HCEC 1CT (cell line): Measurements from ENCODE around the gene ADI1.

Source experiments
- DNase-seq: peaks from one replicate; pipeline ENCODE4 v3.0.0-alpha.2; 2017

The ADI1 gene

DNA sequence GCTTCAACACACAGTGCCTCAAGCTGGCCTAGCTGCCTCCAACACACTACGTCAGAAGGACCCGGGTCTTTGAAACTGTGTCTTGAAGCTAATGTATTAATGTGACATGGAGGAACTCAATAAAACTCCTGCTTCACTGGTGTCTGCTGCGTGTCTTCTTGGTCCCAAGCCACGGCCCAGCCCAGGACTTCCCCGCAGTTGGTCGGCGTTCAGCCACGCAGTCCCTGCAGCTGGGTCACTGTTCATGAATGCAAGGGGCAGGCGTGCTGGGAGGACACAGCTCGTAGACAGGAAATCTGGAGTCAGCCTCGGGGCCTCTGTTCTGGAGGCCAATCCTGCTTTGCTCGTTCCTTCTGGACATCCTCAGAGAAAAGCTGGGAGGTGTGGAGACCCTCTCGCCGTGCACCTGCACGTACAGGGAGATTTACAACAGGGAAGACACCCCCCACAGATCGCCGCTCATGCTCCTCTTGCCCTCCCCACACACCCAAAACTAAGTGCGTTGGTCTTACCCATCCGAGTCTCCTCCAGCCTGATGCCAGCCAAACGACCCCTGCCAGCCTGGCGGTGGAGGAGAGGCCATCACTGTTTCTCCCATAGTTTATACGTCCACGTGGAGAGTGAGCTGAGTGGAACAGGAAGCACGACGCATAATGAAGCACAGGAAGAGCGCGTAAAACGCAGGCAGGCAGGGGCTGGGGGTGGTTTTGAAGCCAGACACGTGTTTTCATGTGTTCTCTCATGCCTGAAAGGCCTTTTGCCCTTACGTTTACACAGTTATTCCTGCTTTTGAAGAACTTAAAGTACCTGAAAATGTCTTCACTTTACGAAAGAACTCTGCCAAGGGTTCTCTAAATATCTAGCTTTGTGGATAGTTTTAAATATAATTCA, 39.7 kb downstream of the ADI1 start:
- no peak for DNase-seq

DNA sequence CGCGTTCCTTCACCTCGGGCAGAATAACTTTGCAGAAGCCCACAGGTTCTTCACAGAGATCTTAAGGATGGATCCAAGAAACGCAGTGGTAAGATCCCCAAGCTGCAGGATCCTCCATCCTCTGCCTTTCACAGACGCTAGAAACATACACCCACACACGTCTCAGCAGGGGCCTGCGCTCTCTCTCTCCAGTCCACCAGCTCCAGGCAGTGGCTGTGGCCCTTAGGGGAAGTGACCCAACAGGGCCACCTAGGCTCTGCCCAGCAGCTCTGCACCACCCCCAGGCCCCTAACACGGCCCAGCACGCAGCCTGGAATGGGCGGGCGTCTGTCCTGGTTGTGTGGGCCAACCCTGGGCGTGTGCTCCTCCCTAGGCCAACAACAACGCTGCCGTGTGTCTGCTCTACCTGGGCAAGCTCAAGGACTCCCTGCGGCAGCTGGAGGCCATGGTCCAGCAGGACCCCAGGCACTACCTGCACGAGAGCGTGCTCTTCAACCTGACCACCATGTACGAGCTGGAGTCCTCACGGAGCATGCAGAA, 40.4 kb downstream of the ADI1 start:
- DNase-seq, result no peak

DNA sequence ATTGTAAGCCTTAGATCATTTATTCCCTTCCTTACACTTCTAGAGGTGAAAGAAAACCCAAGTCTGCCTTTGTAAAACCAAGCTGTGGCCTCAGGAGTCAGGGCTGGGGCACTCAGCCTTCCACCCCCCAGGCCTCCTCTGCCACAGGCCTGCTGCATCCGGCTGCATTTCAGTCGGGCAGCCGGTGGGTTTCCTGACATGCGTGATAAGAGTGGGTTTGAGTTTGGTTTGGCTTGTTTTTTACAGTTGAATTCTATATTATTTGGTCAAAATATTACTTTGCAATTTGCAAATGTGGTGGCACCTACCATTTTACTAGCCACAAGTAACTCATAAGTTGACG, 42.4 kb downstream of the ADI1 start:
- no peak for DNase-seq

DNA sequence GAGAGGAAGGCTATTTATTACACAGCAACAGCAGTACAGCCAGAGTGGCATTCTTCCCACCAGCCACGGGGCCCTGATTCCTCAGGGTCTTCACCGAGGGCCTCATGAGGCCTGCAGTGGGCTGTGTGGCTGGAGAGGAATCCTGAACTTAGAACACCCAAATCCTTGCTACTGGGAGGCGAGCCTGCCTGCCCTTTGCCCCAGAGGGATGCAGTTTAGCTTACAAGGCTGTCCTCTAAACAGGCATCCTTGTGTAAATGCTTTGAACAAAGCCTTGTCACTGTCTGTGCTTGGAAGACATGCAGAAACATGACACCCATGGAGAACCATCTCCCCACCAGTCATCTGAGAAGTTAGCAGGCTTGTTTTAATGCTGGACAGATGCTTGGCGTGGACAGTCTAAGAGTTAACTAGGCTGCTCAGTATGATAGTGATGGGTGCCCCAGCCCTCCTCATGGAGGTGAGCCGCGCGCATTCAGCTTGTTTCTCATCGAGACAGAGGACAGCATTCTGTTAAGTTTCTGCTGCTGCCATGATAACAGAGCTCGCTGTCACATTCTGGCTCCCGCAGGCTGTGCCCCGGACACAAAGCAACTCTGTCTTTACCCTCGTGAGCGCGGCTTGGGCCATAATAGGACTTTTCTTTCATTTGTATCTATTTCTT, 42.9 kb downstream of the ADI1 start:
- DNase-seq, result no peak

DNA sequence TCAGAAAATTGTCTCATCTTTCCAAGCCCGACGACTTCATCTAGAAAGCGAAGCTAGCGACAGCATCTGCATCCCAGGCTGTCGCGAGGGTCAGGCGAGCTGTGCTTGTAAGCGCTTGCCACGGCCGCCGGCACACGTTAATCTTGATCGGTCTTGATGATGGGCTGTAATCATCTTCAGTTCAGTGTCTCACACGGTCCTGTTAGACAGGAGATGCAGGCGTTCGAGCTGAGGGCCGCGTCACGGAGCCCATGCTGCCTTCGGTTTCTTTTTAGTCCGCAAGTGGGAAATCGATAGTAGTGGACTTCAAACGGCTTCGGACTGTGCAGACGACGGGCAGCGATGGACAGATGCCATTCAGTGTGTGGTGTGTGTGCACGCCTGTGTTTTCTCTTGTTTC, 43.6 kb downstream of the ADI1 start:
- no peak for DNase-seq

DNA sequence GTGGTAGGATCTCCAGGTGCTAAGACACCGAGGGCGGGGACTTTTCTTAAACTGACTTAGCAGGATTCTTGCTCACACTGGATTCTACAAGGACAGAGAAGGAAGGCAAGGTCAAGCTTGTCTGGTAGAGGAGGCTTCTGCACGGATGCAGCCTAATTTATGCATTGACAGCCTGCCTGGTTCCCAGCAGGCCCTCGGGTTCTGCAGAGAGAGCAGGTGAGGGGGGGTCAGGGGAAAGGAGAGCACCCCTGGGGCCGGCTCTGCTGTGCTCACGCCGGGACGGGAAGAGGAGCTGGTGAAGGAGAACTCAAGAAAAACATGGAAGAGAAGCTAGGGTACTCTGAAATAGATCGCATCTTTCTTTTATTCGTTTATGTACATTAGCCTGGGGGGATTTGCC, 46.4 kb downstream of the ADI1 start:
- no peak for DNase-seq

DNA sequence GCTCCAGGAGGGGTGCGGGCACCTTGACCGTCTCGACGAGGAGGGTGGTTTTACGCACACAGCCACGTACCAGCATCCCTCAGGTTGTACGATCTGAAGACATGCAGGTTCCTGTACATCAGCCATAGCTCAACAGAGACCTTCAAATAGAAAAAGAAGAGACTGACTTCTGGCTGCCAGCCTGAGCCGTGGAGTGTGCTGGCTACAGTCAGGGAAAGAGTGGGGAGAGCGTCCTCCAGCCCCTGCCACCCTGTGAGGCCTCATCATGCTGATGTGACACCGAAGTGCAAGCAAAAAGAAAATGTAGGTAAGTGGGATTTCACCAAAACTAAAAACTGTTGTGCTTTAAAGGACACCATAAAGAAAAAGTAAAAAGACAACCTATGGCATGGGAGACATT, 47.0 kb downstream of the ADI1 start:
- DNase-seq, result no peak

DNA sequence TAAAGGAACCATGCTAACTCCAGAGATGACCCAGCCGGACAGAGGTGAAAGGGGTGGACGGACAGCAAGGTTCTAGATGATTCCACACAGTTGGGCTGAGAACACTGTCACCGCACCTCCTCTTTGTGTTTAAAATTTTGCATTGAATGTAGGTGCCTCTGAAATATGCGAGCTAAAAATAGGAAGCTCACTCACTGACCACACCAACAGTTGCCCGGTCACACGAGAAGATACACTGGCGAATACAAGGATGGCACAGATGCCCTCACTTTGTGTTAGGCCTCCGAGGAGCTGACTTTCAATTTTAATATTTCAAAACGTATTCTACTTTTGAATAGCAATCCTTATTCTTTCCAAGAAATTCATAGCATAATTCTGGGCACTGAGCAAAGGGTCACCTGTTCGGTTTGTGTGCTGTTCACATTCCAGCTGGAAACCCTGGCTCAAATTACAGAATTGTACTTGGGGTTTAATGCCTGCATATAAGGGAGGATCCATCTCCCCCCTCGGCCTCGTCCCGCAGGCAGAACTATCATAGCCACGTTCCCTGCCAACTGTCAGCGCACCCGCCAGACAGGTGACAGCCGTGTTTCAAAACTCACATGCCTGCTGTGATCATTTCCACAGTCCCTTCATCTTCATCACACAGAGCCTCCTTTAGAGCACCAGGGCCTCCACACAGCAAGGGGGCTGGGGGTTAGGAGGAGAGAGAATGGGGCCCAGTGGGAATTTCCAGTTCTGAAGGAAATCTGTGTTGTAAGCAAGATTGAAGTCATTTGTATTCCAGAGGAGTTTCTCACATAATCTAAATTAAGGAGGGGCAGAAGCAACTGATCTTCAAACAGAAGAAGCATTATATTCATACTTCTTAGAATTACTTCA, 48.2 kb downstream of the ADI1 start:
- DNase-seq, result no peak

DNA sequence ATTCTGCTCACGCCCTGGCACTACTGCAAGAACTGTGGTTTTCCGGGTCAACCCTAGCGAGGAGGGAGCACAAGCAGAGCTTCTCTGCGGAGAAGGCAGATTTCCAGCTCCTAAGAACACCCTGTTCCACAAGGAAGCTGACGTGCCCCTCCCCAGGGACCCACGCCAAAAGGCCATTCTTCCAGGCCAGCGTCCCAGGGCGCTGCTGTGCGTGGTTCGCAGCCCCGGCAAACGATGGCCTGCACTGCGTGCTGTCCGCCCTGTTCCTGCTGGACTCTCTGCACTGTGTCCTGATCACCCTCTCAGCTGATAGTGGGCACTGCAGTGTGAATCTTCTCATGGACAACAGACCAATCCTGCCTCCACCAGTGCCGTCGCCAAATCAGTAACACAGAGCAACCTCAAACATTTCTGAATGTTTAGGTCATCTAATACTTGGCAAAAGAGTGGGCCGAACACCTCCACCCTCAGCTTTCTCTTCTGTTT, 49.1 kb downstream of the ADI1 start:
- DNase-seq, result peak; percentile 70

DNA sequence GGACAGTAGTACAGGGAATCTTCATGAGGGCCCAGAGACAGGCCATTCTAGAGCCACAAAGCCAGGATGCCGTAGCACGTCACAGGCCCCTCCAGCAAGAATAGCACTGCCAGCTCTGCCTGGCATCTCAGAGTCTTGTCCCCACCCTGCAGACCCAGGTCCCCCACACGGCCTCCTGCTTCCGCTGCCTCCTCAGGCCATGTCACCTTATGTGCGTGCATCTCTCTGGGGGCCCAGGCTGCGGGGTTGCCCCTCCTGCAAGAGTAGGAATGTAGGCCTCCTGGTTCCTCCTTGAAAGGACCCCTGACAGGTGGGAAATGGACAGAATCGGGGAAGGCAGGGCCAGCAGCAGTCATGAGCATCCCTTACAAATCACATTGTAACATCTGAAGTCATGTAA, 49.8 kb downstream of the ADI1 start:
- no peak for DNase-seq

DNA sequence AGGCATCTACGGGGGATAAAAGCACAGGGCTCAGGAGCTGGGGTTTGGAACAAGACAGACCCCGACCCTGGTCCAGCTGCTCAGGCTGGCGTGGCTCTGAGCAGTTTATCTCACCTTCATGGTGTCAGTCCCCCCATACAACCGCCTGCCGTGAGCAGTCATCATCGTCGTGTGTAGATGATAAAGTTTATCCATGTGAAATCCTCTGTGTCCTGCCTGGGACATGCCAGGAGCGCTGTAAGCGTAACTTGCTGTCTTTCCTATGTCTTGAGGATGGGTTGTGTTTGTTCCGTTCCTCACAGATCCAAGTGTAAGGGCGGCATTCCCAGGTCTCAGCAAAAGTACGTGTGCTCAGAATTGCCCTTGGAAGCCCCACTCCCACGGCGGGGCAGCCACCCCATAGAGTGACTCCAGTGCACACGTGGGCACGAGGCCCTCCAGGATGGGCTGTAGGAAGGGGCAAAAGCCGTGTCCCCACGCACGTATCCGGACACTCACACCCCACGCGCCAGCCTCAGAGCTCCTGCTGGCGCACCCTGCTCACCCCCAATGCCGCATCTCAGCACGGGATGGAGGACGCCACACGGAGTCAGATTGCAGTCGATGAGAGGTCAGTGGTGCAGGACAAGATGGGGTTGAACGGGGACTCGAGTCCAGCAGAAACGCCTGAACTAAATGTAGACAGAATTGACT, 50.9 kb downstream of the ADI1 start:
- no peak for DNase-seq

DNA sequence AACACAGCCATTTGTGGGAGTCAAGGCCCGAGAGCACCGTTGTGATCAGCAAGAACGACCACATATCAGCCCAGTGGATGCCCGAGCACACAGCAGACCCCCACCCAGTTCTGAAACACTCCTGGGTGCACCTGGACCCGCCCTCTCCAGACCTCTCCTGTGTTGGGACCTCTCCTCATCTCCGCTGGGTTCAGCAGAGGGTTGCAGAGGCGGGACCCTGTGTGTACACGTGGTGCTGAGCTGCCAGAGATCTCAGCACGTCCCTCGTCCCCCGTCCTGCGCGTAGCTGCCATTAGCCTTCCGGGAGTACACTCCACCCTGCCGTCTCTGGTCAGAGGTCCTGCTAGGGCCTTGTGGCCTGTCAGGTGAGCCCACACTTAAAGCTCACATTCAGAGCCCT, 51.7 kb downstream of the ADI1 start:
- no peak for DNase-seq

DNA sequence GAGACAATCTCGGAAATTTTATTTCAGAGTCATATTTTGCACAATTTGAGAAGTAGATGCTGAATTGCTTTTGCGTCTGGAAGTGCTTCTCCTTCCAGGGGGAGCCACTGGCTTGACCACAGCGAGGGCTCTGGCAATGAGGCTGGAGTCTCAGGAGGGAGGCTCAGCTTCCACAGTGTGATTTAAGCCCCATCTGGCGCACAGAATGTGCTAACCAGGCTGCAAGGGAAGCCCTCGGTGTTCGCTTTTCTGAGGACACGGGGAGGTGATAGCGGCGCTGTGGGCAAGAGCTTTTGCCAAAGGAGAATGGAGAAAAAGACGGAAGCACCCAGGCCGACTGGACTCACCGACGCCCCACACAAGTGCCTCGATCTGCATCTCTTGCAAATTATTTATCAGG, 52.4 kb downstream of the ADI1 start:
- DNase-seq, result no peak

DNA sequence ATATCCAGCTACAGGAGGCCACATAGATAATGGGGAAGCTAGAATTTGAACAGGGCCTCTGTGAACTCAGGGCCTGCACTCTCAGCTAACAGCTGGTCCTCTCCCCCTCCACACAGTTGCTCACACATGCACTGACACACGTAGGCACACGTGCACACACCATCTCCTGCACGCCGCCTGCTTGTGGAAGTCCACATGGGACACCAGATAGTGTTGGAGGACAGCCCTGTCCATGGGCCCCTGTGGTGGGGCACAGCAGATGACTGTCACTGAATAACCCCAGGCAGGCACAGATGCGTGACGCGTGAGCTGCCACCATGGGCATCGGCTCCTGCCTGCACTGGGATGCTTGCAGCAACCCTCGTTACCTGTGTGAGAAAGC, 52.9 kb downstream of the ADI1 start:
- DNase-seq, result no peak

DNA sequence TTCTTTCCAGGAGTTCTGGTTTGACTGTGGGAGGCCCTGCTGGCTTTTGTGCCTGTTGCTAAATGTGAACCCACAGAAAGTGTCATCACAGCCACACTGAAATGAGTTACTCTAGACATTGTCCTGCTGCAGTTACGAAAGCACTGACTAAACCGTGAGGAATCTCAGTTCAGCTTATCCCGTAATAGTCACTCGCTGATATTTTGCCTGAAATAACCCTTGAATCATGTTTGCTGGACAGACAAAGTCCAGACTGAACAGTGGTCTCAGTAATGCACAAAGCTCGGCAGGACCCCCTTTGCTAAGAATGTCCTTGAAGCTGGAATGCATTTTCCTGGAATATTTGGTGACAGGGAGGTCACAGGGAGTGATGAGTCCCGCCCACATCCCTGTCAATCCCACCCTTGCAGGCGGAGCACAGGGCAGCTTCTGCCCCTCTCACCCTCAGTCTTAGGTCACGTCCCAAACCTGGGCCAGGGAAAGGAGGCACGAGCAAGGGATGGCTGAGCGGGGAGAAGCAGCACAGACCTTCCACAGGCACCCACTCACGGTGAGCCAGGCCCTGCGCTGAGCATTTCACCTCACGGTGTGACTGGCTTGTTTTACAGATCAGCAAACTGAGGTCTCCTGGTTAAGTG, 53.4 kb downstream of the ADI1 start:
- peak; percentile 91 for DNase-seq

DNA sequence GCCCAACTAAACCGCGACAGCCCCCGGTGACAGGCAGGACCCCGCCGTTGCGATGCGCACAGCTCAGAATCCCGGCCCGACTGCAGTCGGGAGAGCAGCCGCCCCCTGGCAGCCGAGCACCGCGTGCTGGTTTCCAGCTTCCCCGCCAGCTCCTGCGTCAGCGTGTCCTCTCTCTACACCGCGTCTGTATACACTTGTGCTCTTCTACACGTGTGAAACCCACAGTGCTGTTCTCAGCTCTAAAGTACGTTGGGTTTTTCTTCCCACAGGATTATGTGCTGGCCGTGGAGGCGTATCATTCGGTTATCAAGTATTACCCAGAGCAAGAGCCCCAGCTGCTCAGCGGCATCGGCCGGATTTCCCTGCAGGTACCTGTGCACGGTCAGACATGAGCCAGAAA, 54.0 kb downstream of the ADI1 start:
- DNase-seq, result no peak

DNA sequence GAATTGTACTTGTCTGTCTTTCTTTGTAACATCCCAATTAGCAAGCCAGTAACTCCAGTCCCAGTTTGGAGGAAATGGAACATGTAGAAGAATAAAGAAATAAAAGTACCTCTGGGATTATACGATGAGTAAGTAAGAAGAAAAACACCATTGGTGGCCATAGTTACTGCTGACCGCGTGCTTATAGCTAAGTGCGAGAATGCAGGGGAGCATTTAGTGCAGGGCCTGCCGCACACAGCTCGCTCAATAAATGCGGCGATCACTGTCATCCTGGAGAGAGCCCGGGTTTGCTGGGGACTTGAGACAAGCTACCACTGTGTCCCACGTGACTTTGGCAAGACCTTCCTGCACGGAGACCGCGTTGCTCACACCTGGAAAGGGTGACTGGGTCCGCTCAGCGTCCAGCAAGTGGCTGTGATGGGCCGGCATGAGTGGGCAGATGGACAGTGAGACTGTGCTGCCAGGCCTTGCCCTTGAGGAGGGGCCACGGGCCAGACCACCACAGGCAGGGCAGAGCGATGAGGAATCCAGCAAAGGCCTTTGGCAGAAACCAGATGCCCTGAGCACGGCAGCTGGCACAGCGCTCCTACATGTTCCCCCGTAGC, 54.8 kb downstream of the ADI1 start:
- no peak for DNase-seq

DNA sequence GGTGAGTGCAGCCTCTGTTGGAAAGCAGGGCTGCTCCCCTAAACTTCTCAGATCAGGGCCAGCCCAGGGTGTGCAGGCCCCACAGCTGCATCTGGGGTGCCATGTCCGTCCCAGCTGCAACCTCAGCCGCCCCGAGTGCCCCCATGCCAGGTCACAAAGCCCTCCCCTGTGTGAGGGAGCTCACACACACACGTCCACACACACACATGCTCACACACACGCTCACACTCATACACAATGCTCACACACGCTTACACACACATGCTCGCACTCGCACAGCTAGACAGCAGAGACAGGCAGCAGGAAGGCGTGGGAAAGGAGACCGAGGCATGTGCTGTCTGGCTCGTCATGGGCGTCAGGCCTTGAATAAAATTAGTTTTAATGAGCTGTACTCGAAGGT, 55.4 kb downstream of the ADI1 start:
- DNase-seq, result no peak

DNA sequence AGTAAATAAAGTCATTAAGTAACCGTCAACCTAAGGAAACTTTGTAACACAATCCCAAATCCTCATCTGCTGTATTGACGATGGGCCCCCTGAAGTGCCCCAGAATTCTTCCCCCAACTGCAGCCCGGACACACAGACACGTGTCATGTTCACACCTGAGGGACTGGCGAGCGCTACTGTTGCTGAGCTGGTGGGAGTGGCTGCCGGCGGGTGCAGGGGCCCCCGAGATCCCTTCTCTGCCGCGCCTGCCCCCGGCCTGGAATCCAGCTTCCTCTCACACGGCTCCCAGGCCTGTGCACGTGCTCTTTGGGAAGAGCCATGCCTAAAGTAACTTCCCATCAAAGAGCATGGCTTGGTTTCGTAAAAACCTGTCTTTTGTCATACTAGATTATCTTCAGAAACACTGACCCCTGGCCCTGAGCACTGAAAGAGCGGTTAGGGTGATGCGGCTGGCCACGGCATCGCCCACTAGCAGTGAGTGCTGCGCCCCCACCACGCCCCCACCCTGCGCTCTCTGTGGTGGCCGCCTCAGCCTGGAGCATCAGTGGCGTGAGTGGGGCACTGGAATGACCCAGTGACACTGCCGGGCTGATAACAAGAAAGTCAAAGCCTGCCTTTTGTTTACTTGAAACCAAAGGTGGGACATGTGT, 56.0 kb downstream of the ADI1 start:
- DNase-seq, result no peak

DNA sequence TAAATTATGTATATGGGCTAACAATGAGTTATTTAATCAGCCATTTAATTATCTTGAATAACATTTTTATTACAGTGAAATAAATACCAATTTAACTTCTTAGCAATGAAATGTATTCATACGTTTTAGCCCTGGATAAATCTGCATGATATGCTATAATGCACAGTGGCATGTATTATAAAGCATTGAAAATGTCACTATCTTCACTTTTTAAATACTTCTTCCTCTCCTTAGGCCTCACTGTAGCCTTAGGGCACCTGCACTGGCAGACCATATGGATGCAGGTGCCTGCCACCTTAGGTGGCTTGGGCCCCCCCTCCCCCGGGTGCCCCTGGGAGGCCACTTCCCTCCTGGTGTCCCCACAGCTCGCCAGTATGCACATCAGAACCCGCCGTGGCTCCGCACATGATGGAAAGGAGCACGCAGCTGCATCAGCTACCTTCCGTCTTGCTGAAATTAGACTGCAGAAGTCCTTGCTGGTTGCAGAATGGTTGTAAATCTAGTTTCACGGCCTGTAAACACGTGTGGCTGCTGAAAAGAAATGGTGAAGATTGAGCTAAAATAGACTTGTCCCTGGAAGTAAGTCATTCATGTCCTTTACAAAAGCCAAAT, 56.7 kb downstream of the ADI1 start:
- no peak for DNase-seq
